Spleen (tissue), 11 donors: ENCODE results near the gene CHIA. TPM values are rescaled to one million over a fixed set of nuclear protein-coding genes. Genes with fewer than 3 reads are reported as not detected.

ENCODE experiments used
- DNase-seq: peaks from one replicate; pipeline ENCODE4 v3.0.0-alpha.2; 2020
- H3K27ac ChIP-seq, 8 donors: fragments of 200-600 bp; sonication (generic) in 7 of 8; 1 replicate in 4 of 8; 2 replicates in 4 of 8; pipeline versions ENCODE4 v1.5.0 to v1.8.0; 2016 to 2021; ENCODE audit warnings: inconsistent platforms in 4 of 8, mild to moderate bottlenecking in 4 of 8, moderate library complexity in 1 of 8
- H3K27me3 ChIP-seq, 7 donors: fragments of 200-600 bp; sonication (generic) in 6 of 7; replicated peaks in 1 of 7; 1 replicate in 4 of 7; 2 replicates in 3 of 7; pipeline versions ENCODE4 v1.5.0 to v1.8.0; 2016 to 2021; ENCODE audit warnings: inconsistent platforms in 3 of 7, mild to moderate bottlenecking in 1 of 7
- H3K36me3 ChIP-seq, 6 donors: fragments of 200-600 bp; sonication (generic) in 5 of 6; 1 replicate in 4 of 6; 2 replicates in 2 of 6; pipeline versions ENCODE4 v1.5.0 to v1.8.0; 2016 to 2021; ENCODE audit warnings: inconsistent platforms in 2 of 6
- H3K4me1 ChIP-seq, 6 donors: fragments of 200-600 bp; sonication (generic) in 5 of 6; 1 replicate in 3 of 6; 2 replicates in 3 of 6; pipeline versions ENCODE4 v1.5.0 to v1.8.0; 2016 to 2021; ENCODE audit warnings: inconsistent platforms in 3 of 6
- H3K4me3 ChIP-seq, 8 donors: fragments of 200-600 bp; sonication (generic) in 7 of 8; 1 replicate in 4 of 8; 2 replicates in 4 of 8; pipeline versions ENCODE4 v1.5.0 to v1.8.0; 2016 to 2021; ENCODE audit warnings: inconsistent platforms in 4 of 8, mild to moderate bottlenecking in 4 of 8, moderate library complexity in 2 of 8
- H3K9me3 ChIP-seq, 8 donors: fragments of 200-600 bp; sonication (generic) in 7 of 8; 1 replicate in 4 of 8; 2 replicates in 4 of 8; pipeline versions ENCODE4 v1.5.0 to v1.8.0; 2016 to 2021; ENCODE audit warnings: inconsistent platforms in 4 of 8
- POLR2A ChIP-seq, 3 donors: fragments of 450-650 bp; IDR thresholded peaks; one replicate each; pipeline ENCODE4 v1.5.1; 2017; ENCODE audit warnings: antibody characterized with exemption in 3 of 3, mild to moderate bottlenecking in 1 of 3
- POLR2AphosphoS5 ChIP-seq, 3 donors: sonication (generic); formaldehyde crosslinking; IDR thresholded peaks; one replicate each; pipeline ENCODE4 v1.5.1; 2017; ENCODE audit warnings: antibody characterized with exemption in 3 of 3
- WGBS, 5 donors: extraction: QIAGEN DNeasy Blood & Tissue Kit in 3 of 5; methylation state at CpG; one replicate each; pipeline versions ENCODE4 v1.1.5 to v1.1.7; 2013 to 2018; 5-methylcytosine and 5-hydroxymethylcytosine counted together
- intact Hi-C: fragments of 100-400 bp; cut with DNase I; formaldehyde crosslinking; loops from one replicate; pipeline ENCODE4 v1.15.0; 2023; ENCODE audit warnings: low total_unique reads
- polyA plus RNA-seq, 3 donors: library from polyadenylated mRNA; stranded (reverse); fragments of 200-250 nt; gene quantifications; one replicate each; pipeline ENCODE4 v1.2.1, GENCODE V29; 2013
- total RNA-seq, 7 donors: library from RNA; depleted of rRNA in 3 of 7; stranded (reverse); fragments of >200 nt in 3 of 7; fragmentation: NEBNext Ultra II Directional in 4 of 7; extraction: Animal tissue kit (Norgen Biotek cat#: 25700) in 4 of 7; gene quantifications; one replicate each; pipeline versions ENCODE4 v1.1.0 to v1.2.1, GENCODE V29; 2016 to 2021
- TF ChIP-seq, protein P1 (sequence below), 11 experiments: fragments of 200-600 bp in 7 of 11; fragments of 450-650 bp in 4 of 11; sonication (generic) in 4 of 11; IDR thresholded peaks in 8 of 11; conservative IDR thresholded peaks in 3 of 11; 1 replicate in 7 of 11; 2 replicates in 4 of 11; pipeline versions ENCODE4 v1.4.0 to v1.8.0; 2016 to 2021; ENCODE audit warnings: antibody characterized with exemption in 11 of 11, inconsistent platforms in 4 of 11, mild to moderate bottlenecking in 1 of 11
- donor health status: healthy with polysubstance abuse.
- donor health status: DM: no; HTN: no; CAD: no; lungs with moderate emphysema.
- donor health status: DM: no; HTN: no; CAD: no.
- donor health status: Bipolar disorder and iron deficiency.
- donor health status: healthy.
- donor health status: DM: no; HTN: no; CAD: no.
- donor health status: DM: yes; HTN: yes; CAD: no.

Gene CHIA
- total and polyA plus RNA-seq, 10 donors: 0.14 TPM; not detected in 9

DNA sequence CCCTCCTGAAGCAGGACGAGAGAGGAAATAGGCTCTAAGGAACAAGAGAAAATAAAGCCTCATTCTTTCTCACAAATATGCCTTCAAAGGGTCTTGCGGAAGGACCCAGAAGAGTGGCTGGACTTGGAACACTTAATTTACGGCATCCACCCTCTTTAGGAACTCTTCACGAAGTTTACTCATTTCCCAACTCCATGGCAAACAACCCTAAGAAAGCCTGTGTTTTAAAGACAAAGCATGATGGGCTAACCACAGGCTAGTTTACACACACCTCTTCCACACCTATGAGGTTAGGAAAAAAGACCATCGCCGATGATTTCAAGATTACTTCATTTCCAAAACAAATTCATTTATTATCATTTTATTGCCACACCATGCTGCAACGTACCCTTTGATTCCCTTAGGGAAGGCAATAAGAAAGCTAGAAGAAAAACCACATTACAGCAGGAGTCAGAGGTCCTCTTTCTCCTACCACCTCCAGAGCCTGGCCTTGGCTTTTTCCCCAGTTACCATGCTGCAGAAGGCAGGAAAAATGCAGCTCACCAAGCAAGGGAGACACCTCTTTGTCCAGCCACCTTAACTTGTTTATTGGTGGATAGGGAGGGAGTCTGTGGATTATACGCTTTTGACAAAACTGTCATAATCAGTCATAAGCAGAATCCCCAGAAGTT, 33.5 kb upstream of the CHIA start:
- Histone ChIP-seq H3K4me1 (no peaks in the 10 kb centered on the region), H3K36me3 (no peaks in the 10 kb centered on the region), H3K27me3 (no peaks in the 10 kb centered on the region), H3K4me3 (no peak overlapping the region), H3K9me3 (peaks cover 0 to 3% (median 0%) of the 10 kb centered on the region in 8 donors), H3K27ac (no peak overlapping the region)
- TF ChIP-seq, protein P1, sequence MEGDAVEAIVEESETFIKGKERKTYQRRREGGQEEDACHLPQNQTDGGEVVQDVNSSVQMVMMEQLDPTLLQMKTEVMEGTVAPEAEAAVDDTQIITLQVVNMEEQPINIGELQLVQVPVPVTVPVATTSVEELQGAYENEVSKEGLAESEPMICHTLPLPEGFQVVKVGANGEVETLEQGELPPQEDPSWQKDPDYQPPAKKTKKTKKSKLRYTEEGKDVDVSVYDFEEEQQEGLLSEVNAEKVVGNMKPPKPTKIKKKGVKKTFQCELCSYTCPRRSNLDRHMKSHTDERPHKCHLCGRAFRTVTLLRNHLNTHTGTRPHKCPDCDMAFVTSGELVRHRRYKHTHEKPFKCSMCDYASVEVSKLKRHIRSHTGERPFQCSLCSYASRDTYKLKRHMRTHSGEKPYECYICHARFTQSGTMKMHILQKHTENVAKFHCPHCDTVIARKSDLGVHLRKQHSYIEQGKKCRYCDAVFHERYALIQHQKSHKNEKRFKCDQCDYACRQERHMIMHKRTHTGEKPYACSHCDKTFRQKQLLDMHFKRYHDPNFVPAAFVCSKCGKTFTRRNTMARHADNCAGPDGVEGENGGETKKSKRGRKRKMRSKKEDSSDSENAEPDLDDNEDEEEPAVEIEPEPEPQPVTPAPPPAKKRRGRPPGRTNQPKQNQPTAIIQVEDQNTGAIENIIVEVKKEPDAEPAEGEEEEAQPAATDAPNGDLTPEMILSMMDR (IDR thresholded peaks at IDR 0.05 in 8 of 11, conservative IDR thresholded peaks at IDR 0.05 in 3 of 11): no peak
- TF ChIP-seq POLR2A (IDR thresholded peaks at IDR 0.05) (no peak), POLR2AphosphoS5 (IDR thresholded peaks at IDR 0.05) (no peak)
- DNase-seq: no peak
- 83 to 90% (median 88%) methylated on average over 8 of the region's 8 CpGs for WGBS, 5 donors
- intact Hi-C loops: no loop called here

DNA sequence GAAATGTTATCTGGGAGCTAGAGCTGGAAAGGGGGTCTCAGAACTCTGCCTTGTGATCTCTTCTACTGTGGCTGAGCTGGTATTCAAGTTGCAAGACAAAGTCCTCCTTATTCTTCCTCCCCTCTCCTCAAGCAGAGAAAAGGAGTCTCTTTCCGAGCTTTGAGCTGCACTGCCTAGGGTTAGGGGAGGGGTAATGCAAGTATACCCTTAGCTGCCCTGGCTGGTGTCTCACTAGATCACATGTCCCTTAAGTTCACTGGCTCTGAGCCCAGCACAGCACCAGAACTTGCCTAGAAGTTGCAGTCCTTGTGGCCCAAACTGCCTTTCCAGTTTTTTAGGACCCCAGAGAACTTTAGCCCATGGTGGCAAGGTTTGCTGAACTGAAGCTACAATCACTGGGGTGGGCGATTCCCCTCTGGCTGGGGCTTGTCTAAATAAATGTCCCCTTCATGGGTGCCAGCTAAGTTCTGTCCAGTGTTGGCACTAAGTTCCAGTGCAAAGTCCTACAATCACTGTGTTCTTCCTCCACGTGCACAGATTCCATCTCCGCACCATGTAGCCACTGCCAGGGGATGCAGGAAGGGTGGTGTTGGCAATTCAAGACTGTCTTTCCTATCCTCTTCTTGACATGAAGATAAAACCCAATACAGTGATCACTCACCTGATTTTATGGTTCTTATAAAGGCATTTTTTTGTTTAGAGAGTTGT, 22.7 kb upstream of the CHIA start:
- Histone ChIP-seq H3K27ac (no peak overlapping the region), H3K36me3 (no peaks in the 10 kb centered on the region), H3K27me3 (peaks cover 4 to 37% (median 23%) of the 10 kb centered on the region in 7 donors), H3K4me1 (peaks cover 8 to 19% (median 16%) of the 10 kb centered on the region in 6 donors), H3K9me3 (peaks cover 0 to 22% (median 5%) of the 10 kb centered on the region in 8 donors), H3K4me3 (no peak overlapping the region)
- no peak for DNase-seq
- WGBS, 5 donors: 68 to 83% (median 76%) methylated on average over 4 of the region's 4 CpGs
- TF ChIP-seq, protein P1 (IDR thresholded peaks at IDR 0.05 in 8 of 11, conservative IDR thresholded peaks at IDR 0.05 in 3 of 11): no peak
- TF ChIP-seq POLR2A (IDR thresholded peaks at IDR 0.05) (no peak), POLR2AphosphoS5 (IDR thresholded peaks at IDR 0.05) (no peak)
- intact Hi-C loops: no loop called here

DNA sequence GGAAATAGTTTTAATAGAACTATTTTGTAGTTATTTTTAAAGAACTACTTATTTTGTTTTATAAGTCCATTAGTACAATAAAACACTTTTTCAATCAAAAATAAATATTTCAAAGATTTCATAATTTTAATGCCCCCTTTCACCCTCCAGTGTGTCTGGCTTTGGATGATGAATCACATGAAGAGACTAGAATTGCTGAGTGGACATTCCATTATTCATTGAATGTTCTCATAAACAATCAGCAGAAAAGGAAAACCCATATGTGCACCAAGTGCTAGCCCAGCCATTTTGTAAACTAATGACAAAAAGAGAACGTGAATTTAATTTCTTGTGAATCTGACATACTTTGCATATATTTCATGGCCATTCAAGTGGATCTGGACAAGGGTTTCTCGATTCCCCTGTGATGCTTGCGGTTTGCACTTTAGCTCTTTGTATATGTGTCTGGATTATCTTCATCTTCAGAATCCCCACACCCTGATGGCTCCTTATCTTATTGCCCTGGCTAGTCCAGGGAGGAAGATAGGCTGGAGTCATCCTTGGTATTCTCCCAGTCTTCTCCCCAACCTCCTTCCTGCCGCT, 20.7 kb upstream of the CHIA start:
- peaks cover 4 to 40% (median 23%) of the 10 kb centered on the region in 7 donors for H3K27me3 ChIP-seq

More for the DNA sequence above, 20.7 kb upstream of the CHIA start:
- peaks cover 0 to 11% (median 0%) of the 10 kb centered on the region in 8 donors for H3K9me3 ChIP-seq
- DNase-seq: no peak
- H3K4me3 ChIP-seq: no peak overlapping the region
- TF ChIP-seq POLR2AphosphoS5 (IDR thresholded peaks at IDR 0.05): no peak
- TF ChIP-seq POLR2A (IDR thresholded peaks at IDR 0.05): no peak
- TF ChIP-seq, protein P1 (IDR thresholded peaks at IDR 0.05 in 8 of 11, conservative IDR thresholded peaks at IDR 0.05 in 3 of 11): no peak
- 78 to 86% (median 84%) methylated on average over 4 of the region's 4 CpGs for WGBS, 5 donors
- H3K27ac ChIP-seq: no peak overlapping the region
- no peaks in the 10 kb centered on the region for H3K36me3 ChIP-seq
- H3K4me1 ChIP-seq: peaks cover 8 to 19% (median 16%) of the 10 kb centered on the region in 6 donors
- intact Hi-C loops: no loop called here
